Skeletal muscle satellite cell (primary cell): Measurements from ENCODE around the gene ZCCHC14. TPM values are rescaled to one million over a fixed set of nuclear protein-coding genes. Genes with fewer than 3 reads are reported as not detected.
A peak's percentile ranks its signal among the peaks of the same experiment; 100 is the strongest.

Experiments used
- H3K27me3 ChIP-seq: 2 replicates; pipeline ENCODE4 v1.7.0; 2013; ENCODE audit warnings: low read length; ENCODE audit not compliant: control insufficient read depth, insufficient read depth
- H3K36me3 ChIP-seq: 2 replicates; pipeline ENCODE4 v1.7.0; 2013; ENCODE audit warnings: mild to moderate bottlenecking, control low read depth, low read length; ENCODE audit not compliant: insufficient read depth
- H3K4me1 ChIP-seq: 2 replicates; pipeline ENCODE4 v1.7.0; 2013; ENCODE audit warnings: low read length; ENCODE audit not compliant: control insufficient read depth, insufficient read depth
- H3K4me2 ChIP-seq: 2 replicates; pipeline ENCODE4 v1.7.0; 2013; ENCODE audit warnings: mild to moderate bottlenecking, low read length
- H3K4me3 ChIP-seq: 2 replicates; pipeline ENCODE4 v1.7.0; 2013; ENCODE audit warnings: low read length
- H3K9ac ChIP-seq: 2 replicates; pipeline ENCODE4 v1.7.0; 2013; ENCODE audit warnings: mild to moderate bottlenecking, low read depth, low read length, moderate library complexity
- H3K9me3 ChIP-seq: replicated peaks from 2 replicates; pipeline ENCODE4 v1.7.0; 2013; ENCODE audit warnings: mild to moderate bottlenecking, control low read depth, low read length
- total RNA-seq: library from RNA; depleted of rRNA; stranded (reverse); fragments of >200 nt; gene quantifications from 2 replicates; pipeline ENCODE4 v1.2.3, GENCODE V29; 2012; rRNA removed

Gene ZCCHC14
- total RNA-seq: 5.7 and 12.2 TPM in 2 replicates

DNA sequence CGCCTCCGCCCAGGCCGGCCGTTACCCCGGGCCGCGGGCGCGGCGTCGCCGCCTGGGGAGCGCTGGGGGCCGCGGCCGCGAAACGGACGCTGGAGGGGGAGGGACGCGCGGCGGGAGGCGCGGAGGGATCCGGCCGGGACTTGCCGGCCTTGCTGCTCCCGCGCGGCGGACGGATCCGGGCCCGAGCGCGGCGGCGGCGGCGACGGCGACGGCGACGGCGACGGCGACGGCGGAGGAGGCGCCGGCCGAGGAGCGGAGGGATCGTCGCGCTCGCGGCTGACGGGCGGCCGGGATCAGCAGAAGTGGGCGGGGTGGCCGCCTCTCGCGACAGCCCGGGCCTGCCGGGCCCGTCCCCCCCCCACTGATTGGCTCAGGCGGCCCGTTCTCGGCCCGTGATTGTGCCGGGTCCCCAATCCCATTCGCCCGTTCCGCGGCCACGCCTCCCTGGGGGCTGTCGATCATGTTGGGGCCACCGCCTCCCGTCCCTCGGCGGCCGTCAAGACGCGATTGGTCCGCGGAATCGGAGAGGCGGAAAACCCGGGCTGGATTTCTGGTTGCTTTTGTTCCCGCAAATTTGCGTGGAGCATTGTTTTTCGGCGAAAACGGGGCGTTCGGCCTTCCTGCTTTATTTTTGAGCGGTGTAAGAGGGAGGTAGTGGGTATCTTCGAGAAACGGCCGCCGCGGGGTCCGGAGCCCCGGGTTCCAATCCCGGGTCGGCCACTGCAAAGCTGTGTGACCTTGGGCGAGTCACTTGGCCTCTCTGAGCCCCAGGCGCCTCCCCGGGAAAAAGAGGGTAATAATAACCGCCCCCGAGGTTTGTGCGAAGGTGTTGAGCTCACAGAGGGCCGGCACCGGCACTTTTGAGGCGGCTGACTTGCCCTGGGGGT lies at the start of gene ZCCHC14:
TSS of gene ZCCHC14 (minus strand) at position 304 of the 887 bp plus-strand sequence. CDS start 786 bp downstream, outside the sequence.
- H3K9me3 ChIP-seq: no peaks in the 10 kb centered on the region
- peak within 1 kb of the TSS; percentile 84 for H3K4me2 ChIP-seq
- peak within 1 kb of the TSS; percentile 74 for H3K4me3 ChIP-seq
- H3K4me1 ChIP-seq: peaks cover 35% of the 10 kb centered on the region
- H3K36me3 ChIP-seq: no peaks in the 10 kb centered on the region
- peak within 1 kb of the TSS; percentile 78 for H3K9ac ChIP-seq
- H3K27me3 ChIP-seq: no peaks in the 10 kb centered on the region

GRCh38 chr16:87541872-87542234 lies 49.0 kb upstream of the ZCCHC14 start:
- H3K9me3 ChIP-seq: no peaks in the 10 kb centered on the region
- H3K4me3 ChIP-seq: no peak overlapping the region
- H3K4me1 ChIP-seq: peaks cover 7% of the 10 kb centered on the region
- H3K4me2 ChIP-seq: peak overlapping the region; percentile 69
- no peaks in the 10 kb centered on the region for H3K36me3 ChIP-seq
- no peak overlapping the region for H3K9ac ChIP-seq
- peaks cover 71% of the 10 kb centered on the region for H3K27me3 ChIP-seq

- Histone ChIP-seq H3K4me2 (peak overlapping the region; percentile 69), H3K27me3 (peaks cover 71% of the 10 kb centered on the region), H3K9ac (no peak overlapping the region), H3K36me3 (no peaks in the 10 kb centered on the region), H3K9me3 (no peaks in the 10 kb centered on the region), H3K4me3 (peak overlapping the region; percentile 46), H3K4me1 (peaks cover 7% of the 10 kb centered on the region)
These were observed 48.5 kb upstream of the ZCCHC14 start for GRCh38 chr16:87541147-87541871.

- Histone ChIP-seq H3K27me3 (peaks cover 72% of the 10 kb centered on the region), H3K4me1 (peaks cover 7% of the 10 kb centered on the region), H3K9ac (no peak overlapping the region), H3K4me3 (no peak overlapping the region), H3K4me2 (peak overlapping the region; percentile 69), H3K9me3 (peaks cover 3% of the 10 kb centered on the region), H3K36me3 (no peaks in the 10 kb centered on the region)
These were observed 48.0 kb upstream of the ZCCHC14 start for GRCh38 chr16:87540897-87541146.

DNA sequence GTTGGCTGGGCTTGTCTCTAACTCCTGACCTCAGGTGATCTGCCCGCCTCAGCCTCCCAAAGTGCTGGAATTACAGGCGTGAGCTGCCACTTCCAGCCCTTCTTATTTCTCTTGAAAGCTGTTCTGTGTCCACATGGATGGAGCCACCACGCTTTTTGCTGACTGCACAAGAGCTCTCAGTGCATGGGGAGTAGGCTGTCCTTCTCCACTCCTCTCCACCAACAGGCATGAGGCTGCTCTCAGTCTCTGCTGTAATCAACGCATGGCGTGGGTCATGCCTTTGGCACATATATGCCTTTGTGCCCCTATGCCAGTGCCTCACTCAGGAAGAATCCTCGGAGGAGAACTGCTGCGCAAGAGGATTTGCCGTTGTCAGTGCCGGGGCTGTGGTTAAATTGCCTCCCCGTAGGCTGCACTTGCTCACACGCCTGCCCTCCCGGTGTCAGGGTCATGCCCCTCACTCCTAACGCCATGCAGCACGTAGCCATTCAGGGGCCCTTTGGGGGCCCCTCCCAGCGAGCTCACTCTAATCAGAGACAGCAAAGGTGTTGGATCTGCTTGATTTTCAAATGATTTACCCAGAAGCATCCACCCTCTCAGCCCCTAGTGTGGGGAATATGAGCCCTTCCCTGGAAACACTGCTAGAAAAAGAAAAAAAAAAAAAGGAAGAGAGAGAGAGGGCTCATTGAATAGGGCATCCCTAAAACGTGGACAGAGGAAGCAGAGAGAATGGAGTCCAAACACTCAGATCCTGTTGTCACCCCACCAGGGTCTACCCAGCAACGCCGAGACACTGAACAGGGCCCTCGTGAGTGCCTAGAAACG lies 47.5 kb upstream of the ZCCHC14 start:
- peak overlapping the region; percentile 69 for H3K4me2 ChIP-seq
- no peak overlapping the region for H3K4me3 ChIP-seq
- no peaks in the 10 kb centered on the region for H3K36me3 ChIP-seq
- H3K27me3 ChIP-seq: peaks cover 76% of the 10 kb centered on the region
- peaks cover 7% of the 10 kb centered on the region for H3K4me1 ChIP-seq
- H3K9me3 ChIP-seq: peaks cover 8% of the 10 kb centered on the region
- H3K9ac ChIP-seq: no peak overlapping the region

GRCh38 chr16:87539113-87539512 lies 46.3 kb upstream of the ZCCHC14 start:
- no peak overlapping the region for H3K4me3 ChIP-seq
- no peak overlapping the region for H3K4me2 ChIP-seq
- no peaks in the 10 kb centered on the region for H3K36me3 ChIP-seq
- peaks cover 18% of the 10 kb centered on the region for H3K9me3 ChIP-seq
- H3K4me1 ChIP-seq: peaks cover 7% of the 10 kb centered on the region
- H3K27me3 ChIP-seq: peaks cover 72% of the 10 kb centered on the region
- no peak overlapping the region for H3K9ac ChIP-seq

DNA sequence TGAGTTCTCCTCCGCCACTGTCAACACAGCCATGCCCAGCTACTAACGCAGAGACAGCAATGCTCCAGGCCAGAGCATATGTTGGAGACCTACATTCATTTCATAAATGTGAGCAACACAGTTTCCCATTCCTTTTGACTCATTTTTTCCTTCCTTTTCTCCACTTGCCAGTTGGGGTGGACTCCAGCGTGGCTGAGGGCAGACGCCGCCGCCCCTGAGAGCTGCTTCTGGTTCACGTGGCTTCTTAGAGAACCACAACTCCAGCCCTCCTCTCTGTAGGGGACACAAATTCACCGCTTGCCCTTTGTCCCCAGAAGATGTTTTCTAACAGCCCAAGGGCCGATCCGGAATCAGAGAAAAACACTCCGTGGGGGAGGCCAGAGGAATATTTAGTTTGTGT lies 45.8 kb upstream of the ZCCHC14 start:
- H3K4me1 ChIP-seq: peaks cover 7% of the 10 kb centered on the region
- H3K27me3 ChIP-seq: peaks cover 67% of the 10 kb centered on the region
- no peak overlapping the region for H3K4me3 ChIP-seq
- no peak overlapping the region for H3K9ac ChIP-seq
- peaks cover 18% of the 10 kb centered on the region for H3K9me3 ChIP-seq
- no peak overlapping the region for H3K4me2 ChIP-seq
- no peaks in the 10 kb centered on the region for H3K36me3 ChIP-seq

GRCh38 chr16:87538160-87538559 lies 45.3 kb upstream of the ZCCHC14 start:
- Histone ChIP-seq H3K4me3 (no peak overlapping the region), H3K4me1 (peaks cover 7% of the 10 kb centered on the region), H3K9me3 (peaks cover 23% of the 10 kb centered on the region), H3K36me3 (no peaks in the 10 kb centered on the region), H3K4me2 (no peak overlapping the region), H3K9ac (no peak overlapping the region), H3K27me3 (peaks cover 63% of the 10 kb centered on the region)

DNA sequence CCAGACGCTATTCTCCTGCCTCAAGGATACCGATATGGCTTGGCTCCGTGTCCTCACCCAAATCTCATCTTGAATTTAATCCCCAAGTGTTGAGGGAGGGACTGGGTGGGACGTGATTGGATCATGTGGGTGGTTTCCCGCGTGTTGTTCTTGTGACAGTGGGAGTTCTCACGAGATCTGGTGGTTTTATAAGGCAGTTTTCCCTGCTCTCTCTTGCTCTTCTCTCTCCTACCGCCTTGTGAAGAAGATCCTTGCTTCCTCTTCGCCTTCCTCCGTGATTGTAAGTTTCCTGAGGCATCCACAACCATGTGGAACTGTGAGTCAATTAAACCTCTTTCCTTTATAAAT lies 43.9 kb upstream of the ZCCHC14 start:
- Histone ChIP-seq H3K4me3 (no peak overlapping the region), H3K36me3 (no peaks in the 10 kb centered on the region), H3K9me3 (peaks cover 27% of the 10 kb centered on the region), H3K4me2 (no peak overlapping the region), H3K9ac (no peak overlapping the region), H3K27me3 (peaks cover 56% of the 10 kb centered on the region), H3K4me1 (peaks cover 7% of the 10 kb centered on the region)

DNA sequence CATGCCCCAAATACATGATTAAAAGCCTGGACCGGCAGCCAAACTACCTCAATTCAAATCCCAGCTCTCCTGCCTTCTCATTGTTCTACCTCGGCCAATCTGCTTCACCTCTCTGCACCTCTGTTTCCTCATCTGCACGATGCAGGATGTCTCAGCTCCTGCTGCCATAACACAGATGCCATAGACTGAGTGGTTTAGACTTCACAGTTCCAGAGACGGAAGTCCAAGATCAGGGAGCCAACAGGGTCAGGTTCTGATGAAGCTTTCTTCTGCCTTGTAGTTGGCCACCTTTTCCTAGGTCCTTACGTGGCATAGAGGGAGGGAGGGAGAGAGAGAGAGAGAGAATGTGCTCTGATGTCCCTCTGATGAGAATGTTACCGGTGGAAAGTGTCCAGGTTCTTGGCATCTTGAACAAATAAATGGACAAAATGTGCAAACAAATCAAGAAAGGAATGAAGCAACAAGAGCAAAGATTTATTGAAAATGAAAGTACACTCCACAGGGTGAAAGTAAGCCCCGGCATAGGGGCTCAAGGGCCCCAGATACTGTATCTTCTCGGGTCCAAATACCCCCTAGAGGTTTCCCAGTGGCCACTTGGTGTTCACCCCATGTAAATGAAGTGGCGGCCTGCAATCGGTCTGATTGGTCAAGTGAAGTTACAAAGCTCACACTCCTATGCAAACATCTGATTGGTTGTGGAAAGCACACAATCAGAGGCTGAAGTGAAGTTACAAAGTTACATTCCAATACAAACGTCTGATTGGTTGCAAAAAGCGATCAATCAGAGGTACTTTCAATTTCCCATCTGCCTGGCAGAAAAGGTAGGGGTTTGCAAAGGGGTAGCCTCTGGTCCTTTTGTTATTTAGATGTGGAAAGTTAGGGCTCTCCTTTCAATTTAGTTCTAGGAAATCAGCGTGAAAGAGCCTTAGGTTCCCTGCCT lies 43.3 kb upstream of the ZCCHC14 start:
- H3K4me3 ChIP-seq: no peak overlapping the region
- H3K36me3 ChIP-seq: no peaks in the 10 kb centered on the region
- H3K9me3 ChIP-seq: peaks cover 27% of the 10 kb centered on the region
- no peak overlapping the region for H3K9ac ChIP-seq
- H3K4me2 ChIP-seq: no peak overlapping the region
- peaks cover 58% of the 10 kb centered on the region for H3K27me3 ChIP-seq
- peaks cover 4% of the 10 kb centered on the region for H3K4me1 ChIP-seq
